C4-2B (cell line): Measurements from ENCODE around the gene FAM20B.

Source experiments
- CTCF ChIP-seq: fragments of 450-650 bp; conservative IDR thresholded peaks from 2 replicates; pipeline ENCODE4 v1.5.1; 2017; ENCODE audit warnings: mild to moderate bottlenecking
- ZFX ChIP-seq: fragments of 450-650 bp; IDR thresholded peaks from 2 replicates; pipeline ENCODE4 v1.6.1; 2017

GRCh38 chr1:179052776-179053175 is 27.1 kb downstream of the FAM20B start:
- no peak for TF ChIP-seq CTCF
- no peak for TF ChIP-seq ZFX
